Measurements from ENCODE around the gene KCTD15.

- no peak for TF ChIP-seq CTCF (conservative IDR thresholded peaks at IDR 0.05)
- no peak for TF ChIP-seq EZH2 (IDR thresholded peaks at IDR 0.05; ENCODE audit: low read depth)
These were observed 47.0 kb upstream of the KCTD15 start for GRCh38 chr19:33749619-33750175.
